ENCODE data around the gene GALNT15.

GALNT15 gene

DNA sequence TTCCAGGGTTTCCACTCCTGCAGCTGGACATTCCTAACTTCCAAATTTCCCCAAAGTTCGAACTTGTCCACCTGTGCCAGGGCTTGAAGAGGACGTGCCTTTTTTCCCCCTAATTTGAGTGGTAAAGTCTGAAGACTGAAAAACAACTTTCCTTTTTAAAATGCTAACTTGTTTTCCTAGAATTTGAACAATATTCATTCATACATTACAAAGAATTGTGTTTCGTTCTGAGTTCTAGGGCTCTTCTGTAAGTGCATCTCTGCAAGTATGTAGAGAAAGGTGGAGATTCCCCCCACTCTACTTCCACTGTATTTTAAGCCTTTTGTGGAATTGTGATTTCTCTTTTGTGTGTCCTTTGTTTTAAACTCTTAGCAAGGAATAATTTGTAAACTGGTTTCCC lies 80.8 kb downstream of the GALNT15 start:
- DNase-seq, result no peak

GRCh38 chr3:16255726-16256125 lies 81.2 kb downstream of the GALNT15 start:
- no peak for DNase-seq

- no peak for DNase-seq
These were observed 82.8 kb downstream of the GALNT15 start for GRCh38 chr3:16257309-16257708.

DNA sequence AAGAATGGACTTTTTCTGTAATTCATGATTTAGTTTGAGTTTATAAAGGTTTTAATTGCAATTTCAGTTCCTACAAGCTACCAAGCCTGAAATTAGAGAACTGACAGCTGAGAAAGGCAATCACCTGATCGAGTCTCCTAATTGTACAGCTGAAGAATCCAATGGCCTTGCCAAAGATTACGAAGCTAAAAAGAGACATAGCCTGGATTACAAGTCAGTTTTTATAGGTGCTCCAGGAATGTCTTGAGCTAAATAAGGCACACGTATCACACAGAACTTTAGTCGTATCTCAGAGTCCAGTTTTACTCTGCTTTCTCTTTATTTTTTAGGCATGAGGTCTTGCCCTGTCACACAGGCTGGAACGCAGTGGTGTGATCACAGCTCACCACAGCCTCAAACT lies 83.7 kb downstream of the GALNT15 start:
- DNase-seq, result no peak

DNA sequence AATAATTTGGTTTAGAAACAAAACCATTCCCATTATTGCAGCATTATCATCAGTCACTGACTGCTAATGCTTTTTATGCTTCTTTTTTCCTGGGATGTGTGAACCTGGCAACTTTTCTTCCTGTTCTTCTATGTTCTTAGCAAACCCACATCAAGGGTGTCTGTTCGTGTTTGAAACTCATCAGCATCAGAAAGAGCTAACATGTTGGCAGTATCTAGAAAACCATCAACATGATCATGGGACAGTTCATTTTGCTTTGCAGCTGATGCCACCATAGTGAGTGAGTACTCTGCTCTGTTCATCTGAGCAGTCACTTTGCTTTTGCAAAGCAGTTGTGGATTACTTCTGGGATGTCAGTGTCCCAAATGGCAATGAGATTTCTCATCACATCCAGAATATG lies 84.4 kb downstream of the GALNT15 start:
- no peak for DNase-seq

DNA sequence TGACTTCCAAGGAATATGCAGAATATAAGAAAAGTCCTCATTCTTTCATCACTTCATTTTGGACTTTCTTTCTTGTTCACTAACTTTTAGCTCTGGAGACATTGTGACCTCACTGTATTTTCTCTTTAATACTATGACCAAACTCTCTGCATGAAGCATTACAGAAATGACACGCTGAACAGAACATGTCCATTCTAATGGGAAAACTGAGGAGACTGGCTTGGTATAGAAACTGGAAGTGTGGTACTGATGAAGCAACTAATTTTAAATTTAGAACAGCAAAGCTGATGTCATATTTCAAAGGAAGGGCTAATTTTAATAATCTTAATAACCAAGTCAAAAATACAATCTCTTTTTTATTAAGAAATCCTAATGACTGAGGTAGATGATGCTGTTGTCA lies 85.6 kb downstream of the GALNT15 start:
- DNase-seq, result no peak

- no peak for DNase-seq
These were observed 87.7 kb downstream of the GALNT15 start for GRCh38 chr3:16262174-16262573.

DNA sequence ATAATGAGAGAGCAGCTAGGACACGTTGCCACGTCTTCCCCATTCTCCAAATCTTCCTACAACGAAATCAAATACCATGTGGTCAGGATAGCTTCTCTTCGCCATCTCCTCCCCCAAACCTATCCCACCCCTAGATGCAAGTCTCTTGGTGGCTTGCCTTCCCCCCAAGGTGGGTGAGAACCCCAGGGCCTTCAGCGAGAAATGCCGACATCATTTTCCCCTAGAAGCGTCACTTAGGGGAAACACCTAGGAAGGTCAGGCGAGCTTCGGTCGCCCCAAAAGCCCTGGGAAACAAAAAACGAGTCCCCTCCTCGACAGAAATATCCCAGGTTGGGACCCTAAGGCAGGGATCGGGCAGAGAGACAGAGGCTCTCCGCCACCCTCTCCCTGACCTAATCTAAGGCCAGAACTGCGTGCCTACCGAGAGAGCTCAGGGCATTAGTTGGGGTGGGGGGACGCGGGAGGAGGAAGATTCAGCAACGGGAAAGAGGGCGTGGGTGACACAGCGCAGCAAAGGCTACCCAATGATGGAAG lies 89.8 kb downstream of the GALNT15 start:
- DNase-seq, result no peak

DNA sequence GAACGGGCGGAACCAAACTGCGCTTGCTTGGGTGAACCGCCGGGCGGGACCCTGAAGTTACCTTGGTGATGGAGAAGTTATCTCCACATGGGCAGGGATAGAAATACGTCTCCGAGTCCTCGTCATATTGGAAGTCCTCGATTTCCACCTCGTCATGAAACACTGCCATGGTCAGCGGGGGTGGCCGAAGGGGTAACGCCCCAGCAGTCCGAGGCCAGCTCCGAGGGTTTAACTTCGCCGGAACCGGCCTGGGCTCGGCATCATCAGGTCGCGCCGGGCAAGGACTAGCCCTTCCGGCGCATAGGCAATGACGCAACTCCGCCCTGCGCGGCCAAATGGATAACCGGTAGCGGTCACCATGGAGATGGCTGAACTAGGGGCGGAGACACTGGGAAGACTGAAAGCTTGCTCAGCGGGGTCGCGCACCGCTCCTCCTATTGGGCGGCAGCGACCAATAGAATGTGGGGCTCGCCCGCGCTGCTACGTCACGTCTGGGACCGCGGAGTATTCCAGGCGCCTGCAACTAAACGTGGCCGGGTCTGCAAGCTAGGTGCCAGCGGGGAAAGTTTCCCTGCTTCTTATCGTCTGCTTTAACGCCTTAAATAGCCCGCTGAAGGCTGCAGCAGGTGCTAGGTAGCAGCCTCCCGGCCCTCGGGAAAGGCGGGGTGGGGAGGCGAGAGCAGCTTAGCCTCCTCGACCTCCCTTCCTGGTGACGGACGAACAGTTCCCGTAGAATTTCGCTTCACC lies 90.4 kb downstream of the GALNT15 start, which contains the start of the genes DPH3 and OXNAD1:
DPH3 (minus strand) TSS at position 236 of the 747 bp plus-strand sequence; CDS start at position 169, 67 bp downstream.
OXNAD1 (plus strand) TSS at position 505 of the 747 bp plus-strand sequence. CDS start 5,741 bp downstream, outside the sequence.
- DNase-seq, result peak; percentile 95

DNA sequence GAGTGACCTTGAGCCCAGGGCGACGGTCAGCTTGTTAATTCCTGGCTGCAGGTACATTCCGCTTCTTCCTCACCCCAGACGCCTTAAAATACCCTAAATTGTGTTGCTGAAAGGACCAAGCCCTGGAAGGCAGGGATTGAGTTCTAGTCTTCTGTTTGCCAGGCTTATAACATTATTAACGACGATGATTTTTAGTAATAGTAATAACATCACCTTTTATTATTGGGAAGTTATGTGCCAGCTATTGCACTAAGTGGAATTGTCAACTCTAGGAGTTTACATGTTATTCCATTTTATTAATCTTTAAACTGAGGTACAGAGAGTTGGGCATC lies 90.9 kb downstream of the GALNT15 start:
- DNase-seq, result no peak

GRCh38 chr3:16266714-16267113 lies 92.2 kb downstream of the GALNT15 start:
- DNase-seq, result no peak

GRCh38 chr3:16270855-16271254 lies 96.4 kb downstream of the GALNT15 start:
- DNase-seq, result no peak

GRCh38 chr3:16272588-16272987 lies 98.1 kb downstream of the GALNT15 start:
- no peak for DNase-seq

DNA sequence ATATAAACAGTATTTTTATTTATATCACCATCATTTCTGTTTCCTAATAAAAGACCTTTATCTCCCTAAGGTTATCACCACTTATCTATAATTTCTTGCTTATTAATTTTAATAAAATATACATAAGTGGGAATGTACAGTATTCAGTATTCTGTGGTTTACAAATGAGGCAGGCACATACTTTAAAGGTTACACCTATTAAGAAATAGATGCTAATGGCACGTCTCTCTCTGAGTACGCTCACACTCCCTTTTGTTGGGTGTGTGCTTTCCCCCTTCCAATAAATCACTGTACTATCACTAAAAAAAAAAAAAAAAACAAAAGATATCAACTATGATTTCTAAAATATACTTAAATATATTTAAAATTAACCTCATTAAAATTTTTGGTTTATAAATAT lies 99.4 kb downstream of the GALNT15 start:
- no peak for DNase-seq

GRCh38 chr3:16277471-16277870 lies 103.0 kb downstream of the GALNT15 start:
- DNase-seq, result no peak

DNA sequence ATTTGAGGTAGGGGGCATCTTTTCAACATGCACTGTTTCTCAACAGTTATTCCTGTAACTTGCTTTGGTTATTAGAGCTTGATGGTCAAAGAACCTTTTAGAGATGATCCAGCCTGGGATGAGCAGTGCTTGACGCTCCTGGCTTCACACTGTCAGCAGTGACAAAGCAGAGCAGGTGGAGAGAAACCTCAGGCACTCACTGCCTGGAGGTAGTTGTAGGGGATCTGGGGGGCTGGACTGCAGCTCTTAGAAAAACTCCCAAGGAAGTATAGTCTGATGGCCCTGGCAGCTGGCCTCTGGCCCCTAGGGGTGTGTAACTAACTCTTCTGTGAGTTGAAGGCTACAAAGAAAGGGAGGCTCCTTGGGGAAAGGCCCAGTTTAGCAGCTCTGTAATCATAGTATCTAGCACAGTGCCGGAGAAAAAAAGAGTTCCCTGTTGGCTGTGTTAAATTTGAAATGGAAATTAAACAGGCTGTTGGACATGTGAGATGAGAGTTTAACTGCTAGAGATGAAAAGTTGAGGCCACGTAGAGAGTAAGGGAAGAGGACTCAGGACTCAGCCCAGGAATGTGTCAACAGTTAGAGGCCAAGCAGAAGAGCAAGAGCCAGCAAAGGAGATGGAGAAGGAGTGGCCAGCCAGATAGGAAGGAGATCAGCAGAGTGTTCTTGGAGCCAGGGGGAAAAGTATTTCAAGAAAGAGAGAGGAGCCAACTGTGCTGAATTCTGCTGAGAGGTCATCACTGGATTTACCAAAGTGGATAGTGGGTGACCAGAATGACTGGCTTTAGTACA lies 104.7 kb downstream of the GALNT15 start:
- DNase-seq, result no peak

DNA sequence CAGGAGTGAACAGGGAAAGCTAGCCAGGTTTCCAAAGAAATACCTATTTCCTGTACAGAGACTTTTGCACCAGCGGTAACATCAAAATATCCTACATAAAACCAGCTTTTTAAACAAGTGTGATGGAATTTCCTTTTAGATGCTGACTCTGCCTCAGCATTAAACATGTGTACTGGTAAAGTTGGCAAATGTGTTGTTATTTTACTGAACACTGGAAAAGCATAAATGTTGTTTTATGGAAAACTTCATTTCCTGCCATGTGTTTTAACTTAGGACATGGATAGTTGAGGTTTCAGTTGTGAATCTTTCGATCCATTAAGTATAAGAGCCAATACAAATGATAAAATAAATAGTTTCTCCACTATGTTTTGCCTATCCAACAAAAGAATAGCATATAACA lies 106.2 kb downstream of the GALNT15 start:
- DNase-seq, result no peak
